GM12878 (cell line): ENCODE measurements around the gene CAMTA1. TPM values are rescaled to one million over a fixed set of nuclear protein-coding genes. Genes with fewer than 3 reads are reported as not detected.

Experiments
- ATAC-seq: fragments of 200-7000 bp; cut with Tn5 transposase; 3 replicates; pipeline ENCODE4 v1.9.1; 2020; ENCODE audit warnings: mild to moderate bottlenecking, moderate library complexity
- BruUV-seq: library from RNA; stranded (reverse); fragments of 400-500 nt; replicated peaks from 2 replicates; lab custom pipeline; 2021; lab: Mats Ljungman, UMichigan
- CTCF ChIA-PET: fragments of 300-600 bp; sonication (Branson Sonifier 250); formaldehyde crosslinking; extraction: SDS; loops from one replicate; lab custom pipeline; 2021; ENCODE audit warnings: inconsistent platforms; lab: Yijun Ruan, JAX
- POLR2A ChIA-PET: fragments of 350-600 bp; formaldehyde crosslinking; extraction: SDS; loops from one replicate; lab custom pipeline; 2021; ENCODE audit warnings: inconsistent platforms; lab: Charles Lee
- RAD21 ChIA-PET: fragments of 300-600 bp; sonication (Branson Sonifier 250); formaldehyde crosslinking; loops from one replicate; lab custom pipeline; 2023; ENCODE audit warnings: antibody characterized with exemption; ENCODE audit not compliant: unreplicated experiment; lab: Charles Lee
- SMC1A ChIA-PET: fragments of 300-600 bp; sonication (Branson Sonifier 250); formaldehyde crosslinking; loops from one replicate; lab custom pipeline; 2023; ENCODE audit not compliant: unreplicated experiment, uncharacterized antibody; lab: Charles Lee
- DNase-seq: peaks from one replicate; pipeline ENCODE4 v3.0.0-alpha.2; 2011; ENCODE audit warnings: low read depth, low spot score
- FAIRE-seq: peaks from 3 replicates; lab custom pipeline; 2011; peaks lifted over from hg19 to GRCh38; lab: Jason Lieb, UNC
- H2AFZ ChIP-seq: 2 replicates; pipeline ENCODE4 v1.6.0; 2011; ENCODE audit warnings: low read depth, low read length, control low read depth; ENCODE audit not compliant: control insufficient read depth
- H3K27ac ChIP-seq: 2 replicates; pipeline ENCODE4 v1.5.1; 2011; ENCODE audit warnings: control low read depth; ENCODE audit not compliant: control insufficient read depth, insufficient read depth
- H3K27me3 ChIP-seq, 2 experiments: replicated peaks in 1 of 2; 2 replicates each; pipeline versions ENCODE4 v1.6.0 to v1.6.1; 2011; ENCODE audit warnings: low read length in 1 of 2; ENCODE audit not compliant: control insufficient read depth in 2 of 2, insufficient read depth in 2 of 2
- H3K36me3 ChIP-seq, 2 experiments: 2 replicates each; pipeline ENCODE4 v1.5.1; 2011; ENCODE audit warnings: low read length in 1 of 2; ENCODE audit not compliant: control insufficient read depth in 2 of 2, insufficient read depth in 2 of 2
- H3K4me1 ChIP-seq: 2 replicates; pipeline ENCODE4 v1.6.1; 2011; ENCODE audit warnings: mild to moderate bottlenecking, low read length, moderate library complexity, mixed read lengths; ENCODE audit not compliant: control insufficient read depth, insufficient read depth
- H3K4me2 ChIP-seq: 2 replicates; pipeline ENCODE4 v1.6.0; 2011; ENCODE audit warnings: control low read depth; ENCODE audit not compliant: control insufficient read depth, insufficient read depth
- H3K4me3 ChIP-seq: fragments of 200-600 bp; sonication (generic); 2 replicates; pipeline ENCODE4 v1.5.1; 2016
- H3K79me2 ChIP-seq: 2 replicates; pipeline ENCODE4 v1.6.0; 2011; ENCODE audit warnings: low read length; ENCODE audit not compliant: control insufficient read depth, insufficient read depth
- H3K9ac ChIP-seq: 2 replicates; pipeline ENCODE4 v1.8.0; 2011; ENCODE audit warnings: low read length, control low read depth, mixed read lengths; ENCODE audit not compliant: control insufficient read depth, insufficient read depth
- H3K9me3 ChIP-seq: replicated peaks from 3 replicates; pipeline ENCODE4 v1.5.1; 2011; ENCODE audit warnings: mild to moderate bottlenecking, low read length; ENCODE audit not compliant: control insufficient read depth, insufficient read depth
- H4K20me1 ChIP-seq: 2 replicates; pipeline ENCODE4 v1.6.0; 2011; ENCODE audit not compliant: control insufficient read depth, insufficient read depth
- BACH1 ChIP-seq: fragments of 450-650 bp; IDR thresholded peaks from 2 replicates; pipeline ENCODE4 v1.6.1; 2017; ENCODE audit warnings: mild to moderate bottlenecking, borderline replicate concordance
- ETV6 ChIP-seq, 2 experiments: fragments of 450-650 bp in 1 of 2; IDR thresholded peaks in 1 of 2; conservative IDR thresholded peaks in 1 of 2; 2 replicates each; pipeline ENCODE4 v1.6.1; 2014; ENCODE audit warnings: antibody characterized with exemption in 1 of 2, borderline replicate concordance in 1 of 2, low read depth in 1 of 2, mild to moderate bottlenecking in 1 of 2, moderate library complexity in 1 of 2
- FOS ChIP-seq: IDR thresholded peaks from 3 replicates; pipeline ENCODE4 v1.6.1; 2011; ENCODE audit warnings: borderline replicate concordance; ENCODE audit not compliant: insufficient read length; ENCODE audit errors: extremely low read depth
- IRF4 ChIP-seq: IDR thresholded peaks from 2 replicates; pipeline ENCODE4 v1.6.1; 2011; ENCODE audit warnings: low read depth, low read length
- KLF5 ChIP-seq: fragments of 450-650 bp; IDR thresholded peaks from 2 replicates; pipeline ENCODE4 v1.6.1; 2014; ENCODE audit warnings: mild to moderate bottlenecking; ENCODE audit not compliant: partially characterized antibody
- LARP7 ChIP-seq: fragments of 450-650 bp; IDR thresholded peaks from 2 replicates; pipeline ENCODE4 v1.6.1; 2017; ENCODE audit warnings: mild to moderate bottlenecking
- NFYA ChIP-seq: IDR thresholded peaks from 2 replicates; pipeline ENCODE4 v1.6.1; 2011; ENCODE audit warnings: low read depth, mild to moderate bottlenecking, low read length, improper control_type of control experiment, borderline replicate concordance
- NRF1 ChIP-seq: conservative IDR thresholded peaks from 2 replicates; pipeline ENCODE4 v1.6.1; 2011; ENCODE audit warnings: mild to moderate bottlenecking, low read depth, low read length, improper control_type of control experiment
- PBX3 ChIP-seq: IDR thresholded peaks from 2 replicates; pipeline ENCODE4 v1.6.1; 2011; ENCODE audit warnings: mild to moderate bottlenecking, low read depth, low read length, moderate library complexity; ENCODE audit not compliant: insufficient replicate concordance
- RB1 ChIP-seq: fragments of 450-650 bp; formaldehyde crosslinking; IDR thresholded peaks from 2 replicates; pipeline ENCODE4 v1.6.1; 2017; ENCODE audit warnings: mild to moderate bottlenecking, borderline replicate concordance
- SPI1 ChIP-seq: IDR thresholded peaks from 2 replicates; pipeline ENCODE4 v1.6.1; 2011; ENCODE audit warnings: low read depth, mild to moderate bottlenecking, low read length, moderate library complexity, borderline replicate concordance; ENCODE audit not compliant: insufficient read depth
- TCF12 ChIP-seq: IDR thresholded peaks from 2 replicates; pipeline ENCODE4 v1.6.1; 2011; ENCODE audit warnings: low read depth, mild to moderate bottlenecking, low read length
- TCF3 ChIP-seq: IDR thresholded peaks from 2 replicates; pipeline ENCODE4 v1.6.1; 2012; ENCODE audit warnings: low read depth, mild to moderate bottlenecking, low read length, borderline replicate concordance; ENCODE audit not compliant: insufficient read depth
- YY1 ChIP-seq: IDR thresholded peaks from 2 replicates; pipeline ENCODE4 v1.6.1; 2011; ENCODE audit warnings: low read depth, mild to moderate bottlenecking, low read length
- ZNF217 ChIP-seq: fragments of 450-650 bp; IDR thresholded peaks from 2 replicates; pipeline ENCODE4 v1.6.1; 2017; ENCODE audit warnings: antibody characterized with exemption, mild to moderate bottlenecking
- WGBS: methylation state at CpG from one replicate; pipeline ENCODE4 v1.1.6; 2016; ENCODE audit warnings: low lambda C conversion rate; ENCODE audit not compliant: insufficient replicate concordance, insufficient coverage; ENCODE audit errors: missing lambda C conversion rate; 5-methylcytosine and 5-hydroxymethylcytosine counted together
- in situ Hi-C: fragments of 300-500 bp; cut with MboI; formaldehyde crosslinking; loops from 9 replicates; pipeline ENCODE4 v1.14.3; 2018; ENCODE audit warnings: mixed read lengths
- intact Hi-C: fragments of 100-400 bp; cut with micrococcal nuclease; formaldehyde crosslinking; loops from one replicate; pipeline ENCODE4 v1.14.2; 2022; ENCODE audit not compliant: unreplicated experiment
- polyA plus RNA-seq, 11 experiments: library from polyadenylated mRNA; depleted of rRNA in 4 of 11; unstranded in 6 of 11; stranded (reverse) in 5 of 11; fragments of >200 nt; fragmentation: Nextera tagmentation in 4 of 11; fragmentation: Illumina TruSeq in 1 of 11; extraction: Ambion mirVana in 4 of 11; extraction: Trizol in 1 of 11; gene quantifications; 1 replicate in 1 of 11; 2 replicates in 10 of 11; pipeline versions ENCODE4 v1.2.1 to v1.2.3, GENCODE V29; 2011 to 2016; ENCODE audit warnings: inconsistent platforms in 2 of 11, missing spikeins in 2 of 11, low read depth in 1 of 11
- total RNA-seq, 4 experiments: library from RNA; depleted of rRNA in 3 of 4; stranded (reverse); fragments of >200 nt in 3 of 4; fragmentation: Illumina TruSeq in 1 of 4; extraction: Trizol in 1 of 4; gene quantifications; 2 replicates each; pipeline versions ENCODE4 v1.2.1 to v1.2.3, GENCODE V29; 2013 to 2021
- TF ChIP-seq, protein P1 (sequence below): fragments of 450-650 bp; formaldehyde crosslinking; IDR thresholded peaks from 2 replicates; pipeline ENCODE4 v1.4.0; 2020; ENCODE audit warnings: mild to moderate bottlenecking, moderate library complexity

CAMTA1 gene
- total and polyA plus RNA-seq, 10 of the 15 experiments (the other 5 are each of a cell fraction or from before 2014, with no cell fraction given): 37.7 to 148 (median 76.4) TPM

- TF ChIP-seq, protein P1, sequence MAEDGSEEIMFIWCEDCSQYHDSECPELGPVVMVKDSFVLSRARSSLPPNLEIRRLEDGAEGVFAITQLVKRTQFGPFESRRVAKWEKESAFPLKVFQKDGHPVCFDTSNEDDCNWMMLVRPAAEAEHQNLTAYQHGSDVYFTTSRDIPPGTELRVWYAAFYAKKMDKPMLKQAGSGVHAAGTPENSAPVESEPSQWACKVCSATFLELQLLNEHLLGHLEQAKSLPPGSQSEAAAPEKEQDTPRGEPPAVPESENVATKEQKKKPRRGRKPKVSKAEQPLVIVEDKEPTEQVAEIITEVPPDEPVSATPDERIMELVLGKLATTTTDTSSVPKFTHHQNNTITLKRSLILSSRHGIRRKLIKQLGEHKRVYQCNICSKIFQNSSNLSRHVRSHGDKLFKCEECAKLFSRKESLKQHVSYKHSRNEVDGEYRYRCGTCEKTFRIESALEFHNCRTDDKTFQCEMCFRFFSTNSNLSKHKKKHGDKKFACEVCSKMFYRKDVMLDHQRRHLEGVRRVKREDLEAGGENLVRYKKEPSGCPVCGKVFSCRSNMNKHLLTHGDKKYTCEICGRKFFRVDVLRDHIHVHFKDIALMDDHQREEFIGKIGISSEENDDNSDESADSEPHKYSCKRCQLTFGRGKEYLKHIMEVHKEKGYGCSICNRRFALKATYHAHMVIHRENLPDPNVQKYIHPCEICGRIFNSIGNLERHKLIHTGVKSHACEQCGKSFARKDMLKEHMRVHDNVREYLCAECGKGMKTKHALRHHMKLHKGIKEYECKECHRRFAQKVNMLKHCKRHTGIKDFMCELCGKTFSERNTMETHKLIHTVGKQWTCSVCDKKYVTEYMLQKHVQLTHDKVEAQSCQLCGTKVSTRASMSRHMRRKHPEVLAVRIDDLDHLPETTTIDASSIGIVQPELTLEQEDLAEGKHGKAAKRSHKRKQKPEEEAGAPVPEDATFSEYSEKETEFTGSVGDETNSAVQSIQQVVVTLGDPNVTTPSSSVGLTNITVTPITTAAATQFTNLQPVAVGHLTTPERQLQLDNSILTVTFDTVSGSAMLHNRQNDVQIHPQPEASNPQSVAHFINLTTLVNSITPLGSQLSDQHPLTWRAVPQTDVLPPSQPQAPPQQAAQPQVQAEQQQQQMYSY (CRISPR knock-in tag): no peak
- no peak for TF ChIP-seq FOS
- no peak for TF ChIP-seq BACH1
- TF ChIP-seq TCF12: no peak
- no peak for TF ChIP-seq TCF3
- TF ChIP-seq YY1: no peak
- TF ChIP-seq IRF4: no peak
- no peak for TF ChIP-seq ETV6 (conservative IDR thresholded peaks at IDR 0.05 in 1 of 2, IDR thresholded peaks at IDR 0.05 in 1 of 2; ENCODE audit: borderline replicate concordance in 1 of 2, low read depth in 1 of 2)
These were observed 530.1 kb downstream of the CAMTA1 start (continued) for GRCh38 chr1:7315316-7315715.

DNA sequence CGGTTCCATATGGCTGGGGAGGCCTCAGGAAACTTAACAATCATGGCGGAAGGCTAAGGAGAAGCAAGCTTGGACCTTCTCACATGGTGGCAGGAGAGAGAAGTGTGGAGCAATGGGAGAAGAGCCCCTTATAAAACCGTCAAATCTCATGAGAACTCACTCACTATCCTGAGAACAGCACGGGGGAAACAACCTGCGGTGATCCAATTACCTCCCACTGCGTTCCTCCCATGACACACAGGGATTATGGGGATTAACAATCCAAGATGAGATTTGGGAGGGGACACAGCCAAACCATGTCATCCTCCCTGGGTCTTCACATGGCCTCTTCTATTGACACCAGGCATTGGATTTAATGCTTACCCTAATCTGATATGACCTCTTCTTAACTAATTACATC is 530.7 kb downstream of the CAMTA1 start:
- in situ Hi-C loops: no loop called here
- no peak for TF ChIP-seq KLF5
- no peak for TF ChIP-seq LARP7
- no peak for TF ChIP-seq NRF1
- no peak for TF ChIP-seq NFYA
- TF ChIP-seq SPI1: no peak
- TF ChIP-seq ZNF217: no peak
- no peak for TF ChIP-seq RB1
- no peak for TF ChIP-seq PBX3
- TF ChIP-seq, all 136 proteins: peak for 0
- FAIRE-seq (no peak), ATAC-seq (no peak), DNase-seq (no peak)
- Histone ChIP-seq H2AFZ (no peak overlapping the region), H3K9ac (no peak overlapping the region), H4K20me1 (no peaks in the 10 kb centered on the region), H3K4me3 (no peak overlapping the region), H3K9me3 (no peaks in the 10 kb centered on the region; the same call in 2 of the 3 replicates), H3K27me3 (no peaks in the 10 kb centered on the region; a peak in 2 of 4 replicates), H3K27ac (no peak overlapping the region), H3K79me2 (no peaks in the 10 kb centered on the region), H3K4me2 (no peak overlapping the region), H3K36me3 (no peaks in the 10 kb centered on the region), H3K4me1 (no peaks in the 10 kb centered on the region)
- intact Hi-C loops: no loop called here
- SMC1A ChIA-PET: no interaction called here
- POLR2A ChIA-PET: no interaction called here
- CTCF ChIA-PET: no interaction called here
- RAD21 ChIA-PET: no interaction called here
- 29% methylated on average over 6 of the region's 6 CpGs for WGBS
- BruUV-seq: no TSS peak
